Measurements from ENCODE around the gene ELF3. TPM values are rescaled to one million over a fixed set of nuclear protein-coding genes. Genes with fewer than 3 reads are reported as not detected.
"Not testable (repeated sequence)": the region's sequence is repeated elsewhere in the genome, so short reads cannot be mapped to it uniquely, and the experiment has no call there.

ELF3 gene
- total RNA-seq, 2 experiments from 2014 or later: 0.30 to 0.49 TPM

DNA sequence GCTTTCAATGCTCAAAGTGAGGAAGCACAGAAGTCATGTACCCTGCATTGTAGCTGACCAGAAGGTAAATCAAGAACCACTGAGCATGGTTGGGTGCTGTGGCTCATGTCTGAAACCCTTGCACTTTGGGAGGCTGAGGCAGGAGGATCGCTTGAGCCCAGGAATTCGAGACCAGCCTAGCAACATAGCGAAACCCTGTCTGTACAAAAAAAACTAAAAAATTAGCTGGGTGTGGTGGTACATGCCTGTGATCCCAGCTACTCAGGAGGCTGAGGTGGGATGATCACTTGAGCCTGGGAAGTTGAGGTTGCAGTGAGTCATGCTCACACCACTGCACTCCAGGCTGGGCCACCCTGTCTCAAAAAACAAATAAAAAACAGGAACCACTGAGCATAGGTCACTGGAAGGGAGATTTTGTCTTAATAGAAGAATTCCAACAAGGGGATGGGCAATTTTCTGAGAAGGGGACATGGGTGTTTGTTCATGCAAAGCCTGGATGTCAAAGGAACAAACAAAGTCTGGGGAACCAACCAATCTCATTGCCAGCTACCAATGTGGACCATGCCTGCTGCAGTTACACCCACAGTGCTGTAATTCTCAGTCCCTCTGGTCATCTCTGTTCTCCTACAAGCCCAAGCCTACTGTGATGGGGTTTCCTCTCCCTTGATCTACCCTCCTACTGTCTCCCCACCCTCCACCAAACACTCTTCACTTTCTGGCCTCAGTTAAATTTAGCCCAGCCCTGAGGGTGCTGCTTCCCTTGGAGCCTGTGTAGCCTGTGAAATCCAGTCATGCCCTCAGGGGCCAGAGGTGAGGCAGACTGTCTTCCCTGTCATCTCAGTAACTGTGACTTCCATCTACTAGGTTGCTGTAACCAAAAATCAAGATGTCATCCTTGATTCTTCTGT is 47.9 kb downstream of the ELF3 start:
- DNase-seq: no peak
- H3K4me3 Mint-ChIP-seq: no peak overlapping the region
- intact Hi-C loops (cut with DNase I, micrococcal nuclease): no loop called here
- H3K27ac Mint-ChIP-seq: no peak overlapping the region
- CTCF ChIA-PET: no interaction called here
- no peaks in the 10 kb centered on the region for H3K36me3 Mint-ChIP-seq (ENCODE audit: low read depth)
- H3K27me3 Mint-ChIP-seq: peaks cover 2% of the 10 kb centered on the region
- no peaks in the 10 kb centered on the region for H3K9me3 Mint-ChIP-seq (ENCODE audit: low read depth)
- no peaks in the 10 kb centered on the region for H3K4me1 Mint-ChIP-seq
- ATAC-seq: no peak
- POLR2A ChIA-PET: no interaction called here

DNA sequence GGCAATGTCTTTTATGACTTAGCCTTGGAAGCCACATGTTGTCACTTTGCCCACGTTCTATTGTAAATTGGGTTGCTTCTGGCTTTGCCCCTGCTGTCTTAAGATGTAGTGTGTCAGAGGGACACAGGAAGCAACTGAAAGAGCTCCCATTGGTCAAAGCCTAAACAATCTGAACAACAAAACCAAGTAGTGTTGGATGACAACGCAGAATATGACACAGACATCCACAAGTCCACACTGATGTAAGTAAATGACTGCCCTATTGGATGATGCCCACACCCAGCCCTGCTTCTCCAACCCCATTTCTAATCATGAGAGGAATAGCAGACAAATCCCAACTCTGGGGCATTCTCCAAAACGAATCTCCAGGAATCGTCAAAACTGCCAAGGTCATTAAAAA is 50.7 kb downstream of the ELF3 start:
- POLR2A ChIA-PET: no interaction called here

DNA sequence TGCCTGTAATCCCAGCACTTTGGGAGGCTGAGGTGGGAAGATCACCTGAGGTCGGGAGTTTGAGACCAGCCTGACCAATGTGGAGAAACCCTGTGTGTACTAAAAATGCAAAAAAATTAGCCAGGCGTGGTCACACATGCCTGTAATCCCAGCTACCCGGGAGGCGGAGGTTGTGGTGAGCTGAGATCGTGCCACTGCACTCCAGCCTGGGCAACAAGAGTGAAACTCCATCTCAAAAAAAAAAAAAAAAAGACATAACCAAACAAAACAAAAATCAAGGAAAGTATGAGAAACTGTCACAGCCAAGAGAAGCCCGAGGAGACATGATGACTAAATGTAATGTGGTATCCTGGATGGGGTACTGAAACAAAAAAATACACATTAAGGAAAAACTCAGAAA is 51.4 kb downstream of the ELF3 start:
- H3K27me3 Mint-ChIP-seq; H3K36me3 Mint-ChIP-seq (ENCODE audit: low read depth); H3K4me3 Mint-ChIP-seq; CTCF ChIA-PET; intact Hi-C loops (cut with DNase I, micrococcal nuclease); ATAC-seq; H3K4me1 Mint-ChIP-seq; H3K27ac Mint-ChIP-seq; H3K9me3 Mint-ChIP-seq (ENCODE audit: low read depth); POLR2A ChIA-PET; DNase-seq: not testable (repeated sequence)

More for the DNA sequence above, 50.7 kb downstream of the ELF3 start:
- H3K36me3 Mint-ChIP-seq (ENCODE audit: low read depth): no peaks in the 10 kb centered on the region
- DNase-seq (no peak), ATAC-seq (no peak)
- peaks cover 4% of the 10 kb centered on the region for H3K27me3 Mint-ChIP-seq
- no peaks in the 10 kb centered on the region for H3K9me3 Mint-ChIP-seq (ENCODE audit: low read depth)
- no peaks in the 10 kb centered on the region for H3K4me1 Mint-ChIP-seq
- no peak overlapping the region for H3K27ac Mint-ChIP-seq
- CTCF ChIA-PET: no interaction called here
- no peak overlapping the region for H3K4me3 Mint-ChIP-seq
- intact Hi-C loops (cut with DNase I, micrococcal nuclease): no loop called here

DNA sequence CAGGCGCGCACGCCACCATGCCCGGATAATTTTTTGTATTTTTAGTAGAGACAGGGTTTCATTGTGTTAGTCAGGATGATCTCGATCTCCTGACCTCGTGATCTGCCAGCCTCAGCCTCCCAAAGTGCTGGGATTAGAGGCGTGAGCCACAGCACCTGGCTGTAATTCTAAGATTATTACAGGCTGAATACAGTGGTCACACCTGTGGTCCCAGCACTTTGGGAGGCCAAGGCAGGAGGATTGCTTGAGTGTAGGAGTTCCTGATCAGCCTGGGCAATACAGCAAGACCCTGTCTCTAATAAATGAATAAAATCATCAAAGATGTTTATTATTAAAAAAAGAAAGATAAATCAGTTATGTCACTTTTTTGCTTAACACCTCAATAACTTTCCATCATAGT is 52.2 kb downstream of the ELF3 start:
- POLR2A ChIA-PET; ATAC-seq; H3K27ac Mint-ChIP-seq; H3K36me3 Mint-ChIP-seq (ENCODE audit: low read depth); DNase-seq; H3K27me3 Mint-ChIP-seq; intact Hi-C loops (cut with DNase I, micrococcal nuclease); H3K9me3 Mint-ChIP-seq (ENCODE audit: low read depth); H3K4me1 Mint-ChIP-seq; H3K4me3 Mint-ChIP-seq: not testable (repeated sequence)
- CTCF ChIA-PET: interaction anchor here (0.6 kb wide), 1 partner anchor 25 kb away, joined by 3 read pairs; no protein-coding TSS in a partner anchor

DNA sequence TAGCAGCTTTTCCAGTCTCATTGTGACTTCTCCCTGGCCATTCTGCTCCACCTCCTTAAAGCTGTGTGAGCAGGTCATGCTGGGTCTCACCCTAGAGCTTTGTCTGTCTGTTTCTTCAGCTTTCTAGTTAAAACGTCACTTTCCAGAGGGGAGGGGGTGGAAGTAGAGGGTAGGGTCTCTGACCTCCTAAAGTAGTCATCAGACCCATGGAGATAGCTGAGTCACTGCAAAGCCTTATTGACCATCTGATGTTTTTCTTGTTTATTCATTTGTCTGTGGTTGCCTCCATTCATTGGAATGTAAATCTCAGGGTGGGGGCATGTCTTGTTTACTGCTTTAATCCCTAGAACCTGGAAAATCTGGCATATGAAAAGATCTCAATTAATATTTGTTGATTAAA is 52.7 kb downstream of the ELF3 start:
- H3K27me3 Mint-ChIP-seq: peaks cover 4% of the 10 kb centered on the region
- H3K4me3 Mint-ChIP-seq: no peak overlapping the region
- DNase-seq (no peak), ATAC-seq (no peak)
- H3K4me1 Mint-ChIP-seq: no peaks in the 10 kb centered on the region
- ChIA-PET POLR2A (no interaction called here), CTCF (interaction anchor here (0.6 kb wide), 2 partner anchors 25 to 80 kb away, joined by 3 read pairs; no protein-coding TSS in a partner anchor)
- intact Hi-C loops (cut with DNase I, micrococcal nuclease): no loop called here
- H3K36me3 Mint-ChIP-seq (ENCODE audit: low read depth): no peaks in the 10 kb centered on the region
- no peaks in the 10 kb centered on the region for H3K9me3 Mint-ChIP-seq (ENCODE audit: low read depth)
- no peak overlapping the region for H3K27ac Mint-ChIP-seq

DNA sequence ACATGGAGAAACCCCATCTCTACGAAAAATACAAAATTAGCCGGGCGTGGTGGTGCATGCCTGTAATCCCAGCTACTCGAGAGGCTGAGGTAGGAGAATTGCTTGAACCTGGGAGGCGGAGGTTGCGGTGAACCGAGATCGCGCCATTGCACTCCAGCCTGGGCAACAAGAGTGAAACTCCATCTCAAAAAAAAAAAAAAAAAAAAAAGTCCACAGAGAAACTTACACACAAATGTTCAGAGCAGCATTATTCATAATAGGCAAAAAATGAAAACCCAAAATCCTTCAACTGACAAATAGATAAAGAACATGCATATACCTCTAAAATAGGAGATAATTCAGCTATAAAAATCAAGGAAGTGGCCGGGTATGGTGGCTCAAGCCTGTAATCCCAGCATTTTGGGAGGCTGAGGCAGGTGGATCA is 54.5 kb downstream of the ELF3 start:
- DNase-seq; H3K27ac Mint-ChIP-seq; POLR2A ChIA-PET; H3K4me1 Mint-ChIP-seq; H3K36me3 Mint-ChIP-seq (ENCODE audit: low read depth); CTCF ChIA-PET; H3K9me3 Mint-ChIP-seq (ENCODE audit: low read depth); intact Hi-C loops (cut with DNase I, micrococcal nuclease); H3K4me3 Mint-ChIP-seq; ATAC-seq; H3K27me3 Mint-ChIP-seq: not testable (repeated sequence)

Small RNA genes lying within 50 kb of the gene (microRNA-seq; reads per million reads assigned to microRNA genes)
- gene MIR6740 (ENCODE audit: borderline replicate concordance): not detected

Other genes with a start within 250 kb of the ELF3 start
- 10 to 100 TPM; 65.1 to 66.0 TPM for gene IPO9, start 181.4 kb upstream of the ELF3 start, total RNA-seq
- gene SHISA4, start 121.7 kb upstream of the ELF3 start, total RNA-seq: under 1 TPM; 0.14 to 0.26 TPM
- not detected for gene LMOD1, start 64.0 kb upstream of the ELF3 start, total RNA-seq
- 10 to 100 TPM; 51.9 to 70.6 TPM for gene TIMM17A, start 55.1 kb upstream of the ELF3 start, total RNA-seq
- gene RNPEP, start 27.9 kb upstream of the ELF3 start, total RNA-seq: 10 to 100 TPM; 44.9 to 49.2 TPM
- not detected for gene GPR37L1, start 112.3 kb downstream of the ELF3 start, total RNA-seq
- 10 to 100 TPM; 32.3 to 51.7 TPM for gene ARL8A, start 134.2 kb downstream of the ELF3 start, total RNA-seq
- 100 to 1,000 TPM; 188 to 221 TPM for gene PTPN7, start 150.0 kb downstream of the ELF3 start, total RNA-seq
- under 1 TPM; 0.09 to 0.14 TPM for gene LGR6, start 183.2 kb downstream of the ELF3 start, total RNA-seq

Data from activated CD4-positive, alpha-beta T cell treated with anti-CD3 and anti-CD28 coated beads for 36 hours (primary cell).